Measurements from ENCODE around the gene PAM. TPM values are rescaled to one million over a fixed set of nuclear protein-coding genes. Genes with fewer than 3 reads are reported as not detected.

The PAM gene
- total RNA-seq, 1 donor from 2014 or later: 136 TPM

- intact Hi-C loops (cut with DNase I): no loop called here
- Histone ChIP-seq H3K9me3 (no peaks in the 10 kb centered on the region), H3K27me3 (no peaks in the 10 kb centered on the region), H3K4me1 (no peaks in the 10 kb centered on the region), H3K27ac (no peak overlapping the region), H3K36me3 (no peaks in the 10 kb centered on the region), H3K4me3 (no peak overlapping the region)
- DNase-seq (ENCODE audit: extremely low spot score in 2 of 2): no peak
- TF ChIP-seq POLR2AphosphoS5 (IDR thresholded peaks at IDR 0.05; ENCODE audit: insufficient read depth in 1 of 2, low read depth in 1 of 2) (no peak), POLR2A (IDR thresholded peaks at IDR 0.05) (no peak), CTCF (IDR thresholded peaks at IDR 0.05) (no peak)
These were observed 251.8 kb downstream of the PAM start for GRCh38 chr5:103006921-103007320.

GRCh38 chr5:103010168-103010567, 255.1 kb downstream of the PAM start:
- no peaks in the 10 kb centered on the region for H3K4me1 ChIP-seq
- H3K9me3 ChIP-seq: no peaks in the 10 kb centered on the region
- H3K27me3 ChIP-seq: no peaks in the 10 kb centered on the region
- no peaks in the 10 kb centered on the region for H3K36me3 ChIP-seq
- intact Hi-C loops (cut with DNase I): no loop called here
- H3K27ac ChIP-seq: no peak overlapping the region
- no peak for DNase-seq (ENCODE audit: extremely low spot score in 2 of 2)
- no peak overlapping the region for H3K4me3 ChIP-seq
- TF ChIP-seq CTCF (IDR thresholded peaks at IDR 0.05): no peak
- no peak for TF ChIP-seq POLR2A (IDR thresholded peaks at IDR 0.05)
- no peak for TF ChIP-seq POLR2AphosphoS5 (IDR thresholded peaks at IDR 0.05; ENCODE audit: insufficient read depth in 1 of 2, low read depth in 1 of 2)

GRCh38 chr5:103013933-103014552, 258.9 kb downstream of the PAM start:
- Histone ChIP-seq H3K27ac (no peak overlapping the region), H3K27me3 (no peaks in the 10 kb centered on the region), H3K4me1 (no peaks in the 10 kb centered on the region), H3K9me3 (no peaks in the 10 kb centered on the region), H3K4me3 (no peak overlapping the region), H3K36me3 (no peaks in the 10 kb centered on the region)
- intact Hi-C loops (cut with DNase I): no loop called here
- no peak for TF ChIP-seq POLR2A (IDR thresholded peaks at IDR 0.05)
- TF ChIP-seq POLR2AphosphoS5 (IDR thresholded peaks at IDR 0.05; ENCODE audit: insufficient read depth in 1 of 2, low read depth in 1 of 2): no peak
- TF ChIP-seq CTCF (IDR thresholded peaks at IDR 0.05): no peak
- DNase-seq (ENCODE audit: extremely low spot score in 2 of 2): no peak

GRCh38 chr5:103014983-103015382, 259.9 kb downstream of the PAM start:
- no peak for TF ChIP-seq POLR2AphosphoS5 (IDR thresholded peaks at IDR 0.05; ENCODE audit: insufficient read depth in 1 of 2, low read depth in 1 of 2)
- TF ChIP-seq CTCF (IDR thresholded peaks at IDR 0.05): no peak
- no peak for TF ChIP-seq POLR2A (IDR thresholded peaks at IDR 0.05)
- DNase-seq (ENCODE audit: extremely low spot score in 2 of 2): no peak
- H3K4me3 ChIP-seq: no peak overlapping the region
- no peaks in the 10 kb centered on the region for H3K36me3 ChIP-seq
- no peaks in the 10 kb centered on the region for H3K4me1 ChIP-seq
- H3K27ac ChIP-seq: no peak overlapping the region
- H3K27me3 ChIP-seq: no peaks in the 10 kb centered on the region
- no peaks in the 10 kb centered on the region for H3K9me3 ChIP-seq
- intact Hi-C loops (cut with DNase I): no loop called here

- TF ChIP-seq POLR2AphosphoS5 (IDR thresholded peaks at IDR 0.05; ENCODE audit: insufficient read depth in 1 of 2, low read depth in 1 of 2) (no peak), POLR2A (IDR thresholded peaks at IDR 0.05) (no peak), CTCF (IDR thresholded peaks at IDR 0.05) (no peak)
- intact Hi-C loops (cut with DNase I): no loop called here
These were observed 261.1 kb downstream of the PAM start for GRCh38 chr5:103016167-103016566.

More at GRCh38 chr5:103016167-103016566, 261.1 kb downstream of the PAM start:
- H3K4me1 ChIP-seq: no peaks in the 10 kb centered on the region
- no peak overlapping the region for H3K27ac ChIP-seq
- no peak for DNase-seq (ENCODE audit: extremely low spot score in 2 of 2)
- H3K27me3 ChIP-seq: no peaks in the 10 kb centered on the region
- no peaks in the 10 kb centered on the region for H3K9me3 ChIP-seq
- H3K4me3 ChIP-seq: no peak overlapping the region
- peaks cover 0 to 6% of the 10 kb centered on the region in 2 donors for H3K36me3 ChIP-seq
